Cardiac muscle cell (in vitro differentiated cells and primary cell): ENCODE measurements around the gene HSD17B7. TPM values are rescaled to one million over a fixed set of nuclear protein-coding genes. Genes with fewer than 3 reads are reported as not detected.
"Not testable (repeated sequence)": the region's sequence is repeated elsewhere in the genome, so short reads cannot be mapped to it uniquely, and the experiment has no call there.

Source experiments
- DNase-seq, 2 donors: peaks; one replicate each; pipeline versions ENCODE4 v3.0.0 to v3.0.0-alpha.2; 2010 to 2017; ENCODE audit warnings: low read depth in 1 of 2, low spot score in 1 of 2
- H3K27ac ChIP-seq: fragments of 200-600 bp; sonication (generic); 2 replicates; pipeline ENCODE4 v1.5.1; 2016
- H3K27me3 ChIP-seq: fragments of 200-600 bp; sonication (generic); 2 replicates; pipeline ENCODE4 v1.6.0; 2016; ENCODE audit warnings: control low read depth
- H3K36me3 ChIP-seq: fragments of 200-600 bp; sonication (generic); 2 replicates; pipeline ENCODE4 v1.5.1; 2016; ENCODE audit warnings: control low read depth
- H3K4me1 ChIP-seq: fragments of 200-600 bp; sonication (generic); 2 replicates; pipeline ENCODE4 v1.8.1; 2017; ENCODE audit warnings: low read depth, mild to moderate bottlenecking, mixed run types
- H3K4me3 ChIP-seq: fragments of 200-600 bp; sonication (generic); 2 replicates; pipeline ENCODE4 v1.5.1; 2016; ENCODE audit warnings: mild to moderate bottlenecking
- H3K9me3 ChIP-seq: fragments of 200-600 bp; sonication (generic); 2 replicates; pipeline ENCODE4 v1.5.1; 2017; ENCODE audit warnings: low read depth, mild to moderate bottlenecking, control low read depth
- polyA plus RNA-seq: library from polyadenylated mRNA; unstranded; fragments of >200 nt; fragmentation: Nextera tagmentation; extraction: Ambion mirVana; gene quantifications from 2 replicates; pipeline ENCODE4 v1.2.1, GENCODE V29; 2016
- total RNA-seq: library from RNA; depleted of rRNA; stranded (reverse); fragments of >200 nt; gene quantifications from 2 replicates; pipeline ENCODE4 v1.2.3, GENCODE V29; 2016
- TF ChIP-seq, protein P1 (sequence below): IDR thresholded peaks from 2 replicates; pipeline ENCODE4 v1.5.1; 2012; ENCODE audit warnings: low read depth, mild to moderate bottlenecking, low read length

The HSD17B7 gene
- total and polyA plus RNA-seq, 2 experiments from 2014 or later: 12.7 to 48.7 TPM

DNA sequence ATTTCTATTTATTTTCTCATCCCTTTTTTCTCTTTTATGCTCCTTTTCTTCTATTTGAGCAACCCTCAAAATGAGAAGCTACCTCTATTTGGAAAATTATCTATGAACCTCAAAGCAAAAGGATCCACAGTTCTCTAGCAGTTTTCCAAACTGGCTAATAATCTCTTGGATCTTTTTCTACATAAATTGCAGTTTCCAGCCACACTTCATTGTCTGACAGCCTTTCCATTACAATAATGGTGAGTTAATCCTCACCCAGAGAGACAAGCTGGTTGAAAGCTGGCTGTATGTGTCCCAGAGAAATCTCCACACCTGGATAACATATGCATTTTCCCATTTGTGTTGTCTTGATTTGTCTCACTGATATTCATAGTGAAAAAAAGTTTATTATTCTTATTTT, 16.5 kb upstream of the HSD17B7 start:
- H3K4me3 ChIP-seq: no peak overlapping the region
- TF ChIP-seq, protein P1, sequence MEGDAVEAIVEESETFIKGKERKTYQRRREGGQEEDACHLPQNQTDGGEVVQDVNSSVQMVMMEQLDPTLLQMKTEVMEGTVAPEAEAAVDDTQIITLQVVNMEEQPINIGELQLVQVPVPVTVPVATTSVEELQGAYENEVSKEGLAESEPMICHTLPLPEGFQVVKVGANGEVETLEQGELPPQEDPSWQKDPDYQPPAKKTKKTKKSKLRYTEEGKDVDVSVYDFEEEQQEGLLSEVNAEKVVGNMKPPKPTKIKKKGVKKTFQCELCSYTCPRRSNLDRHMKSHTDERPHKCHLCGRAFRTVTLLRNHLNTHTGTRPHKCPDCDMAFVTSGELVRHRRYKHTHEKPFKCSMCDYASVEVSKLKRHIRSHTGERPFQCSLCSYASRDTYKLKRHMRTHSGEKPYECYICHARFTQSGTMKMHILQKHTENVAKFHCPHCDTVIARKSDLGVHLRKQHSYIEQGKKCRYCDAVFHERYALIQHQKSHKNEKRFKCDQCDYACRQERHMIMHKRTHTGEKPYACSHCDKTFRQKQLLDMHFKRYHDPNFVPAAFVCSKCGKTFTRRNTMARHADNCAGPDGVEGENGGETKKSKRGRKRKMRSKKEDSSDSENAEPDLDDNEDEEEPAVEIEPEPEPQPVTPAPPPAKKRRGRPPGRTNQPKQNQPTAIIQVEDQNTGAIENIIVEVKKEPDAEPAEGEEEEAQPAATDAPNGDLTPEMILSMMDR: no peak
- H3K4me1 ChIP-seq: peaks cover 2% of the 10 kb centered on the region
- H3K27me3 ChIP-seq: no peaks in the 10 kb centered on the region
- H3K27ac ChIP-seq: no peak overlapping the region
- DNase-seq: no peak
- no peaks in the 10 kb centered on the region for H3K9me3 ChIP-seq
- H3K36me3 ChIP-seq: no peaks in the 10 kb centered on the region

DNA sequence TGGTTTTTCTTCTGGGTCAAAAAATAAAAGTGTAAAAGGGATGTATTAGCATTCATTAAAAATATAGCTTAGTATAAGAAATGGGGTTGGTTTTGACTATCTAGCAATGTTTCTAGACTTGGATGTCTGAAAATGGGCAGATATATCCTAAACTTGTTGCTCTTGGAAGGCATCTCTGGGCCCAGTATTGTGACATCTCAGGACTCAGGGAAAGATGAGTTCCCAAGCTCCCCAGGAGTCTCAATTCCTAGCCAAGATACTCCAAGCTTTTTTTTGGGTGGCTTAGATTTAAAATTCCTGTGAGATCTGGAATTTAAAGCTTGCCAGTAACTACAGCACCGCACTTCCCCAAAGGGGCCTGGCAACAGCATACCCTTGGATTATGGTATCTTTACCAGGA, 11.5 kb upstream of the HSD17B7 start:
- H3K36me3 ChIP-seq: no peaks in the 10 kb centered on the region
- H3K27me3 ChIP-seq: no peaks in the 10 kb centered on the region
- no peaks in the 10 kb centered on the region for H3K4me1 ChIP-seq
- DNase-seq: no peak
- H3K9me3 ChIP-seq: no peaks in the 10 kb centered on the region
- no peak overlapping the region for H3K4me3 ChIP-seq
- TF ChIP-seq, protein P1: no peak
- H3K27ac ChIP-seq: no peak overlapping the region

GRCh38 chr1:162782671-162783070, 7.8 kb upstream of the HSD17B7 start:
- no peaks in the 10 kb centered on the region for H3K4me1 ChIP-seq
- H3K9me3 ChIP-seq: no peaks in the 10 kb centered on the region
- TF ChIP-seq, protein P1: no peak
- H3K36me3 ChIP-seq: no peaks in the 10 kb centered on the region
- no peaks in the 10 kb centered on the region for H3K27me3 ChIP-seq
- DNase-seq: no peak
- H3K4me3 ChIP-seq: no peak overlapping the region
- no peak overlapping the region for H3K27ac ChIP-seq

DNA sequence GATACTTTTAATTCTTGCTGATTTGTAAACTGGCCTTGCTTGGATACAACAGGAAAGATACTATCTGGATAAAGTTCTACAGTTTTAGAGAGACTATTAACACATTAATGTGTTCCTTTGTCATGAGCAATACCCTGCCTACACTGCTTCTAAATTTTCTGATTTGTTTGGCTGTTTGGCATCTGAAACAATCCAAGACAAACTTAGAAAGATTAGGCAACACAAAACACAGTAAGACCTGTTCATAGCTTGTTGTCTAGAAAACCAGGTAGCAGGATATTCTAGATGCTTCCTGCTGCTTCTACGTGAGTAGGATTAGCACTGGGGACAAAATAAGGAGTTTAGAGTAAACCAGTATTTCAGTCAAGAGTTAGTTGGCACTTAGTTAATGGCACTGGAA, 5.6 kb upstream of the HSD17B7 start:
- H3K9me3 ChIP-seq, H3K4me1 ChIP-seq, H3K27ac ChIP-seq, H3K36me3 ChIP-seq, DNase-seq, H3K4me3 ChIP-seq, H3K27me3 ChIP-seq: not testable (repeated sequence)

DNA sequence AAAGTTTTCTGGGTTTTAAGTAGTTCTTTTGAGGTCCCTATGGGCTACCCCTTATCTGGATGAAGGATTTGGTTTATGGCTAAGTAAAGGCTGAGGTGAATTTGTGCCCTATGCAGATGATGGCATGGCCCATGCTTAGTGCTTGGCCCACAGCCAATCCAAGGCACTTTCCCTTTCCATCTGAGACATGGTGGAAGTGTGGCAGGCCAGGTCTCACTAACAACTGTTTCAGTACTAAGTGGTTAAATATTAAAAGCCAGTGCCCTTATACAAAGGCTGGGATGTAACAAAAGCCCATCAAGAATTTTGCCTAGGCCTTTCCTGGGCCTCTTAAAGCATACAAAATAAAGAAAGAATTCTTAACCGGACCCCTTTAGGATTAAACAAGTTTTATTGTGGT, 1.7 kb upstream of the HSD17B7 start:
- not testable (repeated sequence) for H3K4me3 ChIP-seq, H3K27me3 ChIP-seq, H3K4me1 ChIP-seq, H3K27ac ChIP-seq, H3K9me3 ChIP-seq, H3K36me3 ChIP-seq, DNase-seq

GRCh38 chr1:162790985-162791357, 469 bp downstream of the HSD17B7 start:
- H3K4me1 ChIP-seq, H3K9me3 ChIP-seq, H3K27me3 ChIP-seq, H3K36me3 ChIP-seq: not testable (repeated sequence)
- Histone ChIP-seq H3K4me3 (peak overlapping the region; percentile 50), H3K27ac (peak overlapping the region; percentile 81)
- DNase-seq: peak in 1 of 2 donors; percentile 9

DNA sequence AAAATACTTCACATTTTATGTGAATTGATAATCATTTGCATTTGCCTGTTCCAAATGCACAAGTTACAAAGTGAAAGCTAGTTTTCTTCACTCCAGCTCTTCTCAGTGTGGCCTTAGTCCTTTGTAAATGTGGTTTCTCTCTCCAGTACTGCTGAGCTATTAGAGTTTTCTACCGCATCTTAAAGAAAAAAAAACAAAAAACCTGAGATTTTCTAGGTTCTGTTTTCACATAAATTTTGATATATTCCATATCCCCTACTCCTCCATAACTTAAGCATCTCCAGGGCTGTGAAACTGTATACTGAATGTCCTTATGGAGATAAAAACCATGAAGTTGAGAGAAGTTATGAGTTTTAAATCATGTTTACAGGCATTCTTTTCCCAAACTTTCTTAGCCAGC, 3.8 kb downstream of the HSD17B7 start:
- not testable (repeated sequence) for DNase-seq, H3K27ac ChIP-seq, H3K27me3 ChIP-seq, H3K36me3 ChIP-seq, H3K4me3 ChIP-seq, H3K9me3 ChIP-seq, H3K4me1 ChIP-seq

- not testable (repeated sequence) for H3K9me3 ChIP-seq, H3K27ac ChIP-seq, H3K4me3 ChIP-seq, H3K27me3 ChIP-seq, H3K4me1 ChIP-seq, DNase-seq
- H3K36me3 ChIP-seq: peaks cover 11% of the 10 kb centered on the region
Observed at GRCh38 chr1:162796617-162797279, 6.2 kb downstream of the HSD17B7 start.
